Activated CD8-positive, alpha-beta memory T cell treated with anti-CD3 and anti-CD28 coated beads, Interleukin-2, amount 50 U/mL, for 1 hour (primary cell): ENCODE measurements around the gene COL12A1.

Experiments
- DNase-seq: peaks from one replicate; pipeline ENCODE4 v3.0.0-alpha.2; 2020; ENCODE audit errors: extremely low read depth

Gene COL12A1

GRCh38 chr6:75205776-75206575 is at the start of gene COL12A1:
Gene COL12A1 (minus strand): TSS chr6:75206053. CDS start chr6:75202792, 3,261 bp downstream.
- no peak for DNase-seq

GRCh38 chr6:75250552-75250951 is 44.7 kb upstream of the COL12A1 start:
- no peak for DNase-seq

GRCh38 chr6:75249837-75250236 is 44.0 kb upstream of the COL12A1 start:
- DNase-seq: no peak

GRCh38 chr6:75246386-75246785 is 40.5 kb upstream of the COL12A1 start:
- no peak for DNase-seq

- no peak for DNase-seq
These were observed 38.3 kb upstream of the COL12A1 start for GRCh38 chr6:75244063-75244584.

GRCh38 chr6:75243333-75244062 is 37.6 kb upstream of the COL12A1 start, which contains the start of gene COX7A2:
Gene COX7A2 (minus strand): TSS chr6:75243801. CDS start chr6:75243734, 67 bp downstream.
- peak; percentile 66 for DNase-seq

GRCh38 chr6:75236630-75237029 is 30.8 kb upstream of the COL12A1 start:
- DNase-seq: no peak

- DNase-seq: no peak
These were observed 29.4 kb upstream of the COL12A1 start for GRCh38 chr6:75235271-75235670.

- DNase-seq: no peak
These were observed 28.4 kb upstream of the COL12A1 start for GRCh38 chr6:75234126-75234865.

GRCh38 chr6:75233092-75233615 is 27.3 kb upstream of the COL12A1 start:
- DNase-seq: no peak

GRCh38 chr6:75230484-75231325 is 24.9 kb upstream of the COL12A1 start:
- DNase-seq: no peak

- no peak for DNase-seq
These were observed 18.6 kb upstream of the COL12A1 start for GRCh38 chr6:75224303-75224926.

- no peak for DNase-seq
These were observed 17.6 kb upstream of the COL12A1 start for GRCh38 chr6:75223428-75223827.

- DNase-seq: no peak
These were observed 16.4 kb upstream of the COL12A1 start for GRCh38 chr6:75222261-75222660.

GRCh38 chr6:75221116-75221515 is 15.3 kb upstream of the COL12A1 start:
- no peak for DNase-seq

- DNase-seq: no peak
These were observed 14.5 kb upstream of the COL12A1 start for GRCh38 chr6:75220357-75220756.

GRCh38 chr6:75219263-75219662 is 13.4 kb upstream of the COL12A1 start:
- DNase-seq: no peak

GRCh38 chr6:75217193-75217592 is 11.3 kb upstream of the COL12A1 start:
- DNase-seq: no peak

GRCh38 chr6:75215291-75215690 is 9.4 kb upstream of the COL12A1 start:
- DNase-seq: no peak

- no peak for DNase-seq
These were observed 7.9 kb upstream of the COL12A1 start for GRCh38 chr6:75213732-75214131.
